Prostate gland (tissue), 2 donors: ENCODE results near the gene MYO1A. TPM values are rescaled to one million over a fixed set of nuclear protein-coding genes. Genes with fewer than 3 reads are reported as not detected.
A peak's percentile ranks its signal among the peaks of the same experiment; 100 is the strongest.

Experiments
- DNase-seq: peaks from one replicate; pipeline ENCODE4 v3.0.0-alpha.2; 2019; ENCODE audit warnings: low spot score
- H3K27ac ChIP-seq, 2 donors: fragments of 200-600 bp; sonication (generic); 2 replicates each; pipeline ENCODE4 v1.5.1; 2017 to 2019
- H3K27me3 ChIP-seq: fragments of 200-600 bp; sonication (generic); replicated peaks from 2 replicates; pipeline ENCODE4 v1.5.1; 2019; ENCODE audit not compliant: insufficient read depth
- H3K36me3 ChIP-seq, 2 donors: fragments of 200-600 bp; sonication (generic); 1 replicate in 1 of 2; 2 replicates in 1 of 2; pipeline versions ENCODE4 v1.5.1 to v1.8.1; 2017 to 2019
- H3K4me1 ChIP-seq: fragments of 200-600 bp; sonication (generic); replicated peaks from 2 replicates; pipeline ENCODE4 v1.5.1; 2019
- H3K4me3 ChIP-seq, 2 donors: fragments of 200-600 bp; sonication (generic); 2 replicates each; pipeline ENCODE4 v1.5.1; 2017 to 2019
- H3K9me3 ChIP-seq: fragments of 200-600 bp; sonication (generic); 2 replicates; pipeline ENCODE4 v1.5.1; 2017
- CTCF ChIP-seq, 4 experiments: fragments of 200-600 bp in 2 of 4; fragments of 450-650 bp in 2 of 4; sonication (generic) in 2 of 4; IDR thresholded peaks; 1 replicate in 3 of 4; 2 replicates in 1 of 4; pipeline ENCODE4 v1.5.1; 2016 to 2019; ENCODE audit warnings: antibody characterized with exemption in 4 of 4, mild to moderate bottlenecking in 2 of 4, moderate library complexity in 2 of 4
- POLR2A ChIP-seq: fragments of 450-650 bp; IDR thresholded peaks from one replicate; pipeline ENCODE4 v1.6.1; 2016; ENCODE audit warnings: antibody characterized with exemption, mild to moderate bottlenecking
- POLR2AphosphoS5 ChIP-seq: sonication (generic); formaldehyde crosslinking; IDR thresholded peaks from one replicate; pipeline ENCODE4 v1.6.1; 2017; ENCODE audit warnings: antibody characterized with exemption
- WGBS: methylation state at CpG from one replicate; pipeline ENCODE4 v1.1.5; 2018; 5-methylcytosine and 5-hydroxymethylcytosine counted together
- intact Hi-C: fragments of 100-400 bp; cut with DNase I; formaldehyde crosslinking; loops from one replicate; pipeline ENCODE4 v1.14.2; 2022
- total RNA-seq, 2 donors: library from RNA; depleted of rRNA; stranded (reverse); fragments of >200 nt; gene quantifications; one replicate each; pipeline ENCODE4 v1.1.0, GENCODE V29; 2016

MYO1A gene
- total RNA-seq, 2 donors from 2014 or later: 0.09 to 0.74 TPM

- Histone ChIP-seq H3K27me3 (no peaks in the 10 kb centered on the region), H3K27ac (peak overlapping the region; percentile 99), H3K4me3 (peak overlapping the region; percentile 82 to 91), H3K4me1 (peaks cover 21% of the 10 kb centered on the region), H3K9me3 (no peaks in the 10 kb centered on the region), H3K36me3 (no peaks in the 10 kb centered on the region)
- intact Hi-C loops: loop anchor here (10.0 kb wide), 1 partner anchor 452 kb away; the partner anchor contains the start of gene BAZ2A
- peak; percentile 71 for TF ChIP-seq POLR2A
- TF ChIP-seq CTCF (IDR thresholded peaks at IDR 0.05): no peak
- peak; percentile 76 for TF ChIP-seq POLR2AphosphoS5
- WGBS: 0% methylated on average over 36 of the region's 52 CpGs
- peak; percentile 90 for DNase-seq
Observed at GRCh38 chr12:57087010-57087690, 37.2 kb upstream of the MYO1A start.

GRCh38 chr12:57086493-57087009 is 36.6 kb upstream of the MYO1A start:
- Histone ChIP-seq H3K27ac (peak overlapping the region; percentile 99), H3K4me3 (peak overlapping the region; percentile 82 to 91), H3K36me3 (no peaks in the 10 kb centered on the region), H3K9me3 (no peaks in the 10 kb centered on the region), H3K27me3 (no peaks in the 10 kb centered on the region), H3K4me1 (peaks cover 17% of the 10 kb centered on the region)
- intact Hi-C loops: loop anchor here (10.0 kb wide), 1 partner anchor 452 kb away; the partner anchor contains the start of gene BAZ2A
- no peak for TF ChIP-seq POLR2AphosphoS5
- no peak for TF ChIP-seq POLR2A
- peak in 2 of 4 experiments; percentile 10 to 25 for TF ChIP-seq CTCF (IDR thresholded peaks at IDR 0.05)
- peak; percentile 61 for DNase-seq
- 2% methylated on average over 14 of the region's 14 CpGs for WGBS

GRCh38 chr12:57085999-57086492 is 36.1 kb upstream of the MYO1A start:
- Histone ChIP-seq H3K27me3 (no peaks in the 10 kb centered on the region), H3K4me1 (peaks cover 12% of the 10 kb centered on the region), H3K36me3 (no peaks in the 10 kb centered on the region), H3K4me3 (peak overlapping the region in 1 of 2 donors; percentile 91), H3K9me3 (no peaks in the 10 kb centered on the region), H3K27ac (peak overlapping the region; percentile 99)
- intact Hi-C loops: loop anchor here (10.0 kb wide), 1 partner anchor 451 kb away; the partner anchor contains the start of gene BAZ2A
- TF ChIP-seq POLR2AphosphoS5 (no peak), POLR2A (peak; percentile 35)
- peak; percentile 54 for DNase-seq
- WGBS: 3% methylated on average over 12 of the region's 12 CpGs

- WGBS: 100% methylated on average over 1 of the region's 1 CpG
- no peak overlapping the region for H3K4me3 ChIP-seq
- no peak overlapping the region for H3K27ac ChIP-seq
- peaks cover 9% of the 10 kb centered on the region for H3K4me1 ChIP-seq
- H3K27me3 ChIP-seq: no peaks in the 10 kb centered on the region
- TF ChIP-seq POLR2AphosphoS5 (no peak), POLR2A (no peak), CTCF (IDR thresholded peaks at IDR 0.05) (no peak)
- H3K9me3 ChIP-seq: no peaks in the 10 kb centered on the region
- no peaks in the 10 kb centered on the region for H3K36me3 ChIP-seq
- no peak for DNase-seq
- intact Hi-C loops: loop anchor here (10.0 kb wide), 1 partner anchor 446 kb away; the partner anchor contains the start of gene BAZ2A
Observed at GRCh38 chr12:57080855-57081254, 30.9 kb upstream of the MYO1A start.

GRCh38 chr12:57079821-57080220 is 29.9 kb upstream of the MYO1A start:
- intact Hi-C loops: loop anchor here (10.0 kb wide), 1 partner anchor 445 kb away; the partner anchor contains the start of gene BAZ2A
- H3K27ac ChIP-seq: peak overlapping the region; percentile 80 to 90
- no peak for TF ChIP-seq POLR2AphosphoS5
- TF ChIP-seq CTCF (IDR thresholded peaks at IDR 0.05): no peak
- no peak for TF ChIP-seq POLR2A

More at GRCh38 chr12:57079821-57080220, 29.9 kb upstream of the MYO1A start:
- Histone ChIP-seq H3K36me3 (no peaks in the 10 kb centered on the region), H3K4me3 (no peak overlapping the region), H3K27me3 (no peaks in the 10 kb centered on the region), H3K4me1 (peaks cover 6% of the 10 kb centered on the region), H3K9me3 (no peaks in the 10 kb centered on the region)
- WGBS: 87% methylated on average over 1 of the region's 1 CpG
- no peak for DNase-seq
